K562 (cell line): ENCODE data around the gene CHMP5. TPM values are rescaled to one million over a fixed set of nuclear protein-coding genes. Genes with fewer than 3 reads are reported as not detected.
A peak's percentile ranks its signal among the peaks of the same experiment; 100 is the strongest.

Experiments
- ATAC-seq: fragments of 200-7000 bp; cut with Tn5 transposase; 3 replicates; pipeline ENCODE4 v1.9.1; 2020; ENCODE audit warnings: moderate library complexity
- BruUV-seq: library from RNA; stranded (reverse); fragments of 400-500 nt; replicated peaks from 2 replicates; lab custom pipeline; 2021; lab: Mats Ljungman, UMichigan
- CTCF ChIA-PET: fragments of 300-600 bp; formaldehyde crosslinking; extraction: SDS; loops from one replicate; lab custom pipeline; 2021; ENCODE audit warnings: low intra/inter-chr PET ratio; lab: Yijun Ruan, JAX
- POLR2A ChIA-PET: fragments of 300-600, 350-650 bp; sonication (Branson Sonifier 250); formaldehyde crosslinking; extraction: SDS; loops from one replicate; lab custom pipeline; 2021; ENCODE audit warnings: antibody characterized with exemption, inconsistent platforms; lab: Yijun Ruan, JAX
- DNase-seq, 4 experiments: peaks; one replicate each; pipeline versions ENCODE4 v3.0.0 to v3.0.0-alpha.2; 2011 to 2018; ENCODE audit warnings: low spot score in 3 of 4, mixed read lengths in 3 of 4; ENCODE audit errors: extremely low read depth in 1 of 4
- FAIRE-seq: peaks from 2 replicates; lab custom pipeline; 2011; peaks lifted over from hg19 to GRCh38; lab: Jason Lieb, UNC
- H2AFZ ChIP-seq: 2 replicates; pipeline ENCODE4 v1.6.0; 2011; ENCODE audit warnings: low read depth, low read length, control low read depth, inconsistent platforms
- H3K27ac ChIP-seq: fragments of 200-600 bp; 3 replicates; pipeline ENCODE4 v1.8.0; 2011; ENCODE audit warnings: low read depth, mild to moderate bottlenecking, control low read depth, inconsistent platforms, low read length, moderate library complexity, mixed read lengths; ENCODE audit errors: extremely low read depth
- H3K27me3 ChIP-seq, 2 experiments: fragments of 300-600 bp in 1 of 2; 2 replicates in 1 of 2; 3 replicates in 1 of 2; pipeline versions ENCODE4 v1.6.0 to v1.8.0; 2011; ENCODE audit warnings: inconsistent platforms in 2 of 2, low read length in 2 of 2, mild to moderate bottlenecking in 1 of 2, mixed read lengths in 1 of 2, moderate library complexity in 1 of 2; ENCODE audit not compliant: control insufficient read depth in 2 of 2, insufficient read depth in 2 of 2
- H3K36me3 ChIP-seq: fragments of 300-600 bp; 3 replicates; pipeline ENCODE4 v1.8.0; 2011; ENCODE audit warnings: mild to moderate bottlenecking, low read length, inconsistent platforms; ENCODE audit not compliant: control insufficient read depth, insufficient read depth
- H3K4me1 ChIP-seq, 2 experiments: fragments of 200-600 bp in 1 of 2; replicated peaks in 1 of 2; 2 replicates in 1 of 2; 3 replicates in 1 of 2; pipeline versions ENCODE4 v1.5.1 to v1.8.0; 2011; ENCODE audit warnings: inconsistent platforms in 2 of 2, low read length in 2 of 2, mild to moderate bottlenecking in 1 of 2, mixed read lengths in 1 of 2, moderate library complexity in 1 of 2; ENCODE audit not compliant: control insufficient read depth in 2 of 2, insufficient read depth in 2 of 2
- H3K4me2 ChIP-seq: 2 replicates; pipeline ENCODE4 v1.6.1; 2011; ENCODE audit warnings: low read length, control low read depth, inconsistent platforms, mixed read lengths; ENCODE audit not compliant: insufficient read depth
- H3K4me3 ChIP-seq: fragments of 200-600 bp; sonication (generic), shearing (Covaris generic); 2 replicates; pipeline ENCODE4 v1.5.1; 2016; ENCODE audit warnings: control low read depth, inconsistent platforms
- H3K79me2 ChIP-seq: fragments of 200-600 bp; 3 replicates; pipeline ENCODE4 v1.8.0; 2011; ENCODE audit warnings: low read length, inconsistent platforms; ENCODE audit not compliant: control insufficient read depth, insufficient read depth
- H3K9ac ChIP-seq, 2 experiments: 2 replicates each; pipeline versions ENCODE4 v1.6.0 to v1.6.1; 2011; ENCODE audit warnings: low read depth in 2 of 2, low read length in 2 of 2, control low read depth in 1 of 2, inconsistent platforms in 1 of 2, mild to moderate bottlenecking in 1 of 2, mixed read lengths in 1 of 2; ENCODE audit not compliant: insufficient read depth in 1 of 2
- H3K9me1 ChIP-seq: one replicate; pipeline ENCODE4 v1.6.0; 2011; ENCODE audit warnings: inconsistent platforms, mild to moderate bottlenecking, low read length, moderate library complexity; ENCODE audit not compliant: control insufficient read depth, insufficient read depth
- H3K9me3 ChIP-seq: replicated peaks from 2 replicates; pipeline ENCODE4 v1.5.1; 2011; ENCODE audit warnings: low read depth, low read length, inconsistent platforms; ENCODE audit not compliant: control insufficient read depth, insufficient read depth
- H4K20me1 ChIP-seq: replicated peaks from 2 replicates; pipeline ENCODE4 v1.6.1; 2011; ENCODE audit warnings: low read length, inconsistent platforms, mixed read lengths; ENCODE audit not compliant: control insufficient read depth, insufficient read depth
- ATF1 ChIP-seq, 2 experiments: fragments of 450-650 bp in 1 of 2; IDR thresholded peaks; 2 replicates each; pipeline ENCODE4 v1.6.1; 2016; ENCODE audit warnings: missing compliant biosample characterization in 1 of 2, missing genetic modification characterization in 1 of 2
- COPS2 ChIP-seq: fragments of 450-650 bp; conservative IDR thresholded peaks from 2 replicates; pipeline ENCODE4 v1.6.1; 2016; ENCODE audit warnings: mild to moderate bottlenecking, moderate library complexity
- FOXK2 ChIP-seq, 2 experiments: fragments of 450-650 bp; IDR thresholded peaks in 1 of 2; conservative IDR thresholded peaks in 1 of 2; 2 replicates each; pipeline ENCODE4 v1.6.1; 2016; ENCODE audit warnings: low read depth in 2 of 2, mild to moderate bottlenecking in 1 of 2
- NBN ChIP-seq: fragments of 450-650 bp; IDR thresholded peaks from 2 replicates; pipeline ENCODE4 v1.6.1; 2016; ENCODE audit warnings: low read depth, mild to moderate bottlenecking
- SMC3 ChIP-seq: conservative IDR thresholded peaks from 2 replicates; pipeline ENCODE4 v1.6.1; 2011; ENCODE audit warnings: low read depth, low read length, improper control_type of control experiment; ENCODE audit not compliant: insufficient read depth
- TRIM28 ChIP-seq: fragments of 450-650 bp; IDR thresholded peaks from 2 replicates; pipeline ENCODE4 v1.6.1; 2017
- ZBTB2 ChIP-seq: fragments of 450-650 bp; IDR thresholded peaks from 2 replicates; pipeline ENCODE4 v1.6.1; 2016; ENCODE audit warnings: antibody characterized with exemption
- ZFP1 ChIP-seq: fragments of 450-650 bp; formaldehyde crosslinking; IDR thresholded peaks from 2 replicates; pipeline ENCODE4 v1.4.0; 2020; ENCODE audit warnings: mild to moderate bottlenecking, mixed read lengths
- ZNF699 ChIP-seq: fragments of 250-450 bp; sonication (Bioruptor Pico); IDR thresholded peaks from 2 replicates; pipeline ENCODE4 v1.8.0; 2021; ENCODE audit warnings: mild to moderate bottlenecking, moderate library complexity; ENCODE audit not compliant: insufficient replicate concordance
- ZNF830 ChIP-seq: fragments of 250-450 bp; sonication (Bioruptor Pico); IDR thresholded peaks from 2 replicates; pipeline ENCODE4 v1.5.0; 2021; ENCODE audit warnings: mild to moderate bottlenecking
- WGBS: fragments of 100-300 bp; shearing (Covaris generic); methylation state at CpG from one replicate; pipeline ENCODE4 v1.1.6; 2016; ENCODE audit warnings: low coverage, mixed read lengths; ENCODE audit not compliant: insufficient coverage; ENCODE audit errors: missing lambda C conversion rate; 5-methylcytosine and 5-hydroxymethylcytosine counted together
- in situ Hi-C: fragments of 300-500 bp; cut with MboI; formaldehyde crosslinking; loops from 4 replicates; pipeline ENCODE4 v1.15.0; 2018; ENCODE audit warnings: inconsistent platforms, mixed read lengths
- intact Hi-C: fragments of 100-400 bp; cut with micrococcal nuclease; formaldehyde crosslinking; loops from 2 replicates; pipeline ENCODE4 v1.14.2; 2022
- polyA plus RNA-seq, 8 experiments: library from polyadenylated mRNA; depleted of rRNA in 4 of 8; stranded (reverse) in 5 of 8; unstranded in 3 of 8; fragments of >200 nt; fragmentation: Nextera tagmentation in 2 of 8; fragmentation: Illumina TruSeq in 1 of 8; extraction: Ambion mirVana in 2 of 8; extraction: Trizol in 1 of 8; gene quantifications; 2 replicates each; pipeline versions ENCODE4 v1.2.1 to v1.2.3, GENCODE V29; 2011 to 2014; ENCODE audit warnings: inconsistent platforms in 1 of 8, missing spikeins in 1 of 8
- total RNA-seq, 7 experiments: library from RNA; depleted of rRNA in 6 of 7; stranded (reverse); fragments of >200 nt in 6 of 7; fragmentation: Illumina TruSeq in 2 of 7; extraction: Trizol in 2 of 7; gene quantifications; 2 replicates each; pipeline versions ENCODE4 v1.2.1 to v1.2.3, GENCODE V29; 2011 to 2021; ENCODE audit warnings: low replicate concordance in 1 of 7
- TF ChIP-seq, protein P1 (sequence below): fragments of 450-650 bp; formaldehyde crosslinking; IDR thresholded peaks from 2 replicates; pipeline ENCODE4 v1.4.0; 2022; ENCODE audit warnings: missing genetic modification characterization

The CHMP5 gene
- total and polyA plus RNA-seq, 9 of the 15 experiments (the other 6 are each of a cell fraction or from before 2014, with no cell fraction given): 36.0 to 105 (median 54.9) TPM

DNA sequence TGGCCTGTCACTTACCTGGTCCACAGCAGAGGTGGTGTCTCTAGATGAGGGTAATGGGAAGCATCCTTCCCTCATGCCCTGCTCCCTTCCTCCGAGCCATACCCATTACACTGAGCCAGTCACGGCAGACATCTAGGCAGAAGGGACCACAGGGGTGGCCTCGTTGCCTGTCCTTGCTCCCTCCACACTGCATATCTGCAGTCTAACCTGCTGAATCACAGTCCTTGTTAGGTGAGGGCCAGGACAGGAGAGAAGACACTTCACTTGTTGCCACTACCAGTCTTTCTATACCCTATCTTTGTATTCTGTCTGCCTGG lies 43.3 kb upstream of the CHMP5 start:
- BruUV-seq: no TSS peak
- H3K36me3 ChIP-seq: no peaks in the 10 kb centered on the region
- H3K27me3 ChIP-seq: no peaks in the 10 kb centered on the region
- H3K4me1 ChIP-seq: peaks cover 0 to 4% of the 10 kb centered on the region in 2 experiments; a peak in 3 of 5 replicates
- H4K20me1 ChIP-seq: no peaks in the 10 kb centered on the region
- no peak for FAIRE-seq
- no peaks in the 10 kb centered on the region for H3K9me1 ChIP-seq
- peak; percentile 28; the same call in 2 of the 3 replicates for ATAC-seq
- no peak overlapping the region for H3K4me2 ChIP-seq
- WGBS: 40% methylated on average over 2 of the region's 3 CpGs
- ChIA-PET CTCF (no interaction called here), POLR2A (no interaction called here)
- no peak overlapping the region for H3K9ac ChIP-seq
- no peak for TF ChIP-seq TRIM28
- TF ChIP-seq SMC3: no peak
- no peak for TF ChIP-seq ZNF830
- no peak for TF ChIP-seq FOXK2 (conservative IDR thresholded peaks at IDR 0.05 in 1 of 2, IDR thresholded peaks at IDR 0.05 in 1 of 2; ENCODE audit: low read depth in 2 of 2)
- TF ChIP-seq ZFP1 (CRISPR knock-in tag): no peak
- no peak for TF ChIP-seq ZBTB2
- TF ChIP-seq, protein P1, sequence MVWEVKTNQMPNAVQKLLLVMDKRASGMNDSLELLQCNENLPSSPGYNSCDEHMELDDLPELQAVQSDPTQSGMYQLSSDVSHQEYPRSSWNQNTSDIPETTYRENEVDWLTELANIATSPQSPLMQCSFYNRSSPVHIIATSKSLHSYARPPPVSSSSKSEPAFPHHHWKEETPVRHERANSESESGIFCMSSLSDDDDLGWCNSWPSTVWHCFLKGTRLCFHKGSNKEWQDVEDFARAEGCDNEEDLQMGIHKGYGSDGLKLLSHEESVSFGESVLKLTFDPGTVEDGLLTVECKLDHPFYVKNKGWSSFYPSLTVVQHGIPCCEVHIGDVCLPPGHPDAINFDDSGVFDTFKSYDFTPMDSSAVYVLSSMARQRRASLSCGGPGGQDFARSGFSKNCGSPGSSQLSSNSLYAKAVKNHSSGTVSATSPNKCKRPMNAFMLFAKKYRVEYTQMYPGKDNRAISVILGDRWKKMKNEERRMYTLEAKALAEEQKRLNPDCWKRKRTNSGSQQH (CRISPR knock-in tag): no peak
- TF ChIP-seq COPS2: no peak
- TF ChIP-seq ATF1 (CRISPR knock-in tag; IDR thresholded peaks at IDR 0.05): no peak
- no peak for TF ChIP-seq ATF1 (tag; IDR thresholded peaks at IDR 0.05)
- TF ChIP-seq ZNF699 (CRISPR knock-in tag): no peak
- no peak for TF ChIP-seq NBN
- H3K27ac ChIP-seq: no peak overlapping the region
- H3K4me3 ChIP-seq: no peak overlapping the region
- no peaks in the 10 kb centered on the region for H3K9me3 ChIP-seq
- in situ Hi-C loops: no loop called here
- no peak for DNase-seq
- H3K79me2 ChIP-seq: no peaks in the 10 kb centered on the region
- intact Hi-C loops: loop anchor here (10.0 kb wide), 1 partner anchor 227 kb away; no protein-coding TSS in a partner anchor
- peak overlapping the region; percentile 40; the same call in 1 of the 2 replicates for H2AFZ ChIP-seq
